NCI-H1417 (cell line): ENCODE results near the gene SEMA6B.
"Not testable (repeated sequence)": the region's sequence is repeated elsewhere in the genome, so short reads cannot be mapped to it uniquely, and the experiment has no call there.

Experiments used
- DNase-seq, 3 experiments: peaks; one replicate each; lab custom pipeline; 2025; lab: John Stamatoyannopoulos, UW

Gene SEMA6B

DNA sequence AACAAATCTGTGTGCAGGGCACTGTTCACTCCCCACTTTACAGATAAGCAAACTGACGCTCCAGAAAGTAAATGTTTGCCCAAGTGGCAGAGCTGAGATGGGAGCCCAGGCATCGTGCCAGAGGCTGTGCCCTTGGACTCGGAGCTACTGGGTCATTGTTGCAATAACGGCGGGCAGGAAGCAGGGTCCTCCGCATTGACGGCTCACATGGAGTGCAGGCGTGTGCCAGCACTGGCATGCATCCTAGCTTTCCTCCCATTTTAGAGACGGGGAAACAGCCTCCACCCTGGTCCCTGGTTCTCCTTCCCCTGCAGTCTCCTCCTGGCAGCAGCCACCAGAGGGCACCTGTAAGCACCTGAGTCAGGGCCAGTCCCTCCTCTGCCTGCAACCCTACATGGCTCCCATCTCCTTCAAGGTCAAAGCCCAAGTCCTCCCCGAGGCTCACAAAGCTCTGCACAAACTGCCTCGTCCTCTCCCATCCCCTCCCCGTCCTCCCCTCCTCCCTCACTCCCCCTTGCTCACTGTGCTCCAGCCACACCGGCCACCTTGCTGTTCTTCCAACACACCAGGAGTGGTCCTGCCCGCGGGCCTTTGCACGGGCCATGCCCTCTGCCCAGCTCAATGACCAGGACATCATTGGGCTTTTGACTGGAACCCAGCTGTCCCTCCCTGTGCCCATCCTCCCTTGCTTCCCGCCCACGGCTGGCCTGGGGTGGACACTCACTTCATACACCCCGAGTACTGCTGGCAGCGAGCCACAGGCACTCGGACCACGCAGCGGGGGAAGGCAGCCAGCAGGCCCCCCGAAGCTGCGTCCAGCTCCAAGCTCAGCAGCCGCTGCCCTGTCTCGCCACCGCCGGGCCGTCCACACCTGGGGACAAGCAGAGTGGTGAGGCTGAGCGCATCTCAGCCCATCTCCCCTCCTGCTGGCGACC is 11.9 kb downstream of the SEMA6B start:
- no peak for DNase-seq

DNA sequence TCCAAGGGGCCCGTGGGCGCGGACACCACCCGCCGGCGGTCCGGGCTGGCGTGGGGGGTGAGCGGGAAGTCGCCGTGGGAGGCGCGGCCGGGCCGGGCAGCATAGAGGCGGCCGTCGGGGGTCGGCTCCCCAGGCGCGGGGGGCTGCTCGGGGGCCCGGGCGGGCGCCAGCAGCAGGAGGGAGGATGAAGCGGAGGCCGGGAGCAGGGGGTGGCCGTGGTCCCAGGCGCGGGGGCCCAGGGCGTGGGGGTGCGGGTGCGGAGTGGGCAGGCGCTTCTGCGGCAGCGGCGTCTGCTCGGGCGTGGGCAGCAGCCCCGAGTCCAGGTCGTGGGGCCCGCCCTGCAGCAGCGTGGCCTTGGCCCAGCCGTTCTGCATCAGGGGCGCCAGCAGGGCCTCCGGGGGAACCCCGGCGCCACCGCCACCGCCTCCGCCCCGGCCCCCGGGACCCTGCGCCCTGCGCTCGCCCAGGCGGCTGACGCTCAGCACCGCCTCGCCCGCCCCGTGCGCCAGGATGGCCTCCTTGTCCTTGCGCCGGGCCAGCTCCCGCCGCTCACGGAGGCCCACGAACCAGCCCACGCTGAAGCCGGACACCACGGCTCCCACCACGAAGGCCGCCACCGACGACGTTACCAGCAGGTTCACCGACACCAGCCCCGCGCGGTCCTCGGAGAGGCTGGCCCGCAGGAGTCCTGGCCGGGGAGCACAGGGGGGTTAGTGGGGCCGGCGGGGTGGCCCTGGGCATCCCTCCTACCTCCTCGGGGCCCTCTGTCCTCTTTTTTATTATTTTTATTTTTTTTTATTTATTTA is 15.4 kb downstream of the SEMA6B start:
- no peak for DNase-seq

GRCh38 chr19:4542896-4543841 is 16.3 kb downstream of the SEMA6B start:
- DNase-seq = no peak

DNA sequence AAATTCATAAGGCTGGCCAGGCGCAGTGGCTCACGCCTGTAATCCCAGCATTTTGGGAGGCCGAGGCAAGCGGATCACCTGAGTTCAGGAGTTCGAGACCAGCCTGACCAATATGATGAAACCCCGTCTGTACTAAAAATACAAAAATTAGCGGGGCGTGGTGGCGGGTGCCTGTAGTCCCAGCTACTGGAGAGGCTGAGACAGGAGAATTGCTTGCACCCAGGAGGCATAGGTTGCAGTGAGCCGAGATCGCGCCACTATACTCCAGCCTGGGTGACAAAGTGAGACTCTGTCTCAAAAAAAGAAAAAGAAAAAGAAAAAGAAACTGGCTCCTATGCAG is 17.7 kb downstream of the SEMA6B start:
- DNase-seq = not testable (repeated sequence)

DNA sequence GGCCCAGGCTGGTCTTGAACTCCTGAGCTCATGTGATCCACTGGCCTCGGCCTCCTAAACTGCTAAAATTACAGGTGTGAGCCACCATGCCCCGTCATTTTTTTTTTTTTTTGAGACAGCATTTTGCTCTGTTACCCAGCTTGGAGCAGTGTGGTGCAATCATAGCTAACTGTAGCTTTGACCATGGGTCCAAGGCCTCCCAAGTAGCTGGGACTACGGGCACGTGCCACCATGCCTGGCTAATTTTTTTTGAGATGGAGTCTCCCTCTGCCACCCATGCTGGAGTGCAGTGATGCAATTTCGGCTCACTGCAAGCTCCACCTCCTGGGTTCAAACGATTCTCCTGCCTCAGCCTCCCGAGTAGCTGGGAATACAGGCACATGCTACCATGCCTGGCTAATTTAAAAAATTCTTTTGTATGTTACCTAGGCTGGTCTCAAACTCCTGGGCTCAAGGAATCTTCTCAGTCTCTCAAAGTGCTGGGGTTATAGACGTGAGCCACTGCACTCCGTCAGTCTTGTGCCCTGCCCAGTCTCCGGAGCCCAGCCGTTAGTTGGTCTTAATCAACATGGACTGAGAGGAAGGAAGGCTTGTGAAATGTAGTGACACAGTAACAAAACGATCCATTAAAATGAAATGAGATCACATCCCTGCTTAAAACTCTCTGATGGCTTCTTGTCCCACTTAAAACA is 18.2 kb downstream of the SEMA6B start:
- DNase-seq = no peak

- DNase-seq = no peak
Observed at GRCh38 chr19:4539693-4540581, 19.5 kb downstream of the SEMA6B start, which contains the start of gene LRG1. Gene LRG1 (minus strand): TSS chr19:4540036. CDS start chr19:4540013, 23 bp downstream.

GRCh38 chr19:4539169-4539692 is 20.3 kb downstream of the SEMA6B start:
- no peak for DNase-seq

GRCh38 chr19:4538601-4538954 is 20.9 kb downstream of the SEMA6B start:
- DNase-seq = peak in 2 of 3 experiments; percentile 29 to 57

GRCh38 chr19:4537953-4538600 is 21.4 kb downstream of the SEMA6B start:
- DNase-seq = no peak

DNA sequence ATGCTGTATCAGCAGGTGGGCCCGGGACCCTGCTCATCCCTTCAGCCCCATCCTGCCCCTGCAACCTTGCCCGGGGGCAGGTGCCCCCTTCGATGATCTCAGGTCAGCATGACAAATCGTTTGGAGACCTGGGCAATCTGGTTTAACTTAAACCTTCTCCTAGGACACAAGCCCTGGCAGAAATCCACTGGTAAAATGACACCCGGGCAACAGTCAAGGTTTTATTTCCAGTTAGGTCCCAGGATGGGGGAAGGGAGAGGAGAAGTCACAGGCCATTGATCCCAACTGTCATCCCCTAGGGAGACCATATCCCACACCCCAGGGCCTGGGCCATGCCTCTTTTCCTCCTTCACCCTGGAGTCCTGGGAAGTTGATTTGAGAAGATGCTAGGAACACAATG is 22.7 kb downstream of the SEMA6B start:
- DNase-seq = no peak

DNA sequence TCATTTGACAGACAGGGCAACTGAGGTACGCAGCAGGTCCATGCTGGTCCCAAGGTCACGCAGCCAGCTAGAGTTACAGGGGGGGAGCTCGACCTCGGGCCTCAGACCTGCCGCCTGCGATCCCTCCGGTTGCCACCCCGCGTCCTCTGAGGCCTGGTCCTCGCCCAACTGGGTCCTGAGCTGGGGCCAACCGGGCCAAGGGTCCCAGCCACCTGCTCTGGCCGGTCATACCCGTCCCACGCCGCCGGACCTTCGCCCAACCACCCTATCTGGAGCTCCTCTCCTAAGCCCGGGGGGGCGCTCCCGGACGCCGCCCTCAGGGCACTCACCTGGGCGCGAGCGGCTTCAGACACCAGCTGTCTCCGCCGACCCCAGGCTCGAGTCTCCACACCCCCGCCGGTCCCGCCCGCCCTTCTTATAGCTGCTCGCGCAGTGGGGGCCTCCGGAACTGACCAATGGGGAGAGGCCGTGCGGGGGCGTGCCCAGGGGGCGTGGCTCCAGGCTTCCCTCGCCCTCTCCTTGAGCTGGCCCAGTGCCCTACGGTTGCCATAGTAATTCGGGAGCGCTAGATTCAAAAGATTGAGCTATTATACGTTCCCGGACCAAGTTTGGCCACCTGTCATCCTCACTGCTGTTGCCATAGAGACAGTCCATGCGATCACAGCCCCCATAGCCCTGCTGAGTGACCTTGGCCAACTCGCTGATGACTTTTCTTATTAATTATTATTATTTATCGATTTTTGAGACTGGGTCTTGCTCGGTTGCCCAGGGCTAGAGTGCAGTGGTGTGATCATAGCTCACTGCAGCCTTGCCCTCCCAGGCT is 24.4 kb downstream of the SEMA6B start, which contains the start of gene PLIN5:
TSS of gene PLIN5 (minus strand) at position 389 of the 823 bp plus-strand sequence. CDS start 1,150 bp downstream, outside the sequence.
- DNase-seq = peak; percentile 79 to 96 (median 91)

GRCh38 chr19:4533835-4534424 is 25.6 kb downstream of the SEMA6B start:
- no peak for DNase-seq

DNA sequence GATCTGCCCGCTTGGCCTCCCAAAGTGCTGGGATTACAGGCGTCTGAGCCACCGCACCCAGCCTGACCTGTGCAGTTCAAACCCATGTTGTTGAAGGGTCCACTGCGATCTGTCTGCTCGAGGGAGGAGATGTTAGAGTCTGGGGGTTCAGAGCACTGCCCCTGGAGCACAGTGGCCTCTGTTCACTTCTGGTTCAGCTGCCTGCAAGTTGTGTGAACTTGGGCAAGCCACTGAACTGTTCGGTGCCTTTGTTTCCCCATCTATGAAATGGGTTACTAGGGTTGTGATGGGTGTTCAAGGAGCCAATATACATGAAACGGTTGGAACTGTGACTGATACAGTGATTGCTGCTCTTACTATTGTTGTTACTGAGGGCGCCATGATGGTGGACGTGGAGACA is 26.1 kb downstream of the SEMA6B start:
- no peak for DNase-seq

GRCh38 chr19:4531562-4532165 is 27.8 kb downstream of the SEMA6B start:
- DNase-seq = peak; percentile 12 to 58 (median 37)

- no peak for DNase-seq
Observed at GRCh38 chr19:4529924-4530522, 29.5 kb downstream of the SEMA6B start.

DNA sequence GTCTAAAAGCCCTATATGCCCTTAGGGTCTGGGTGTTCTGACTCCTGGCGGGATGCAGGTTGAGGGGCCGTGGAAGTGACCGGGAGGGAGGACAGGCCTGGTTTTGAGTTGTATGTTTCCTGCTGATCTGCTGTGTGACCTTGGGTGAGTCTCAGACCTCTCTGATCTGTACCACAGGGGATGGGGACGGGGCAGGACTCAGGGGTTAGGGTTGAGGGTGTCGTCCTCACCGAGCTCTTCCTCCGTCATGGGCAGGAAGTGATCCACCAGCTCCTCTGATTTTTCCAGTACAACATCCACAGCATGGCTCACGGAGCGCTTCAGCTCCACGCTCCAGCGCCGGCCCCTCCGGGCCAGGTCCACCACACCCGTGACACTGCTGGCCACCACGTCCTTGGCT is 30.6 kb downstream of the SEMA6B start:
- no peak for DNase-seq

DNA sequence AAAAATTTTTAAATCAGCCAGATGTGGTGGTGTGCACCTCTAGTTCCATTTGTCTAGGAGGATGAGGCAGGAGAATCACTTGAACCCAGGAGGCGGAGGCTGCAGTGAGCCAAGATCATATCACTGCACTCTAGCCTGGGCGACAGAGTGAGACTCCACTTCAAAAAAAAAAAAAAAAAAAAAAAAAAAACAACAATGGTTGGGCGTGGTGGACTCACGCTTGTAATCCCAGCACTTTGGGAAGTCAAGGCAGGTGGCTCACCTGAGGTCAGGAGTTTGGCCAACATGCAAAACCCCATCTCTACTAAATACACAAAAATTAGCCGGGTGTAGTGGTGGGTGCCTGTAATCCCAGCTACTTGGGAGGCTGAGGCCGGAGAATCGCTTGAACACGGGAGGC is 32.1 kb downstream of the SEMA6B start:
- not testable (repeated sequence) for DNase-seq
